C4-2B (cell line): ENCODE results near the gene IMMT.

ENCODE experiments used
- ZFX ChIP-seq: fragments of 450-650 bp; IDR thresholded peaks from 2 replicates; pipeline ENCODE4 v1.6.1; 2017
- TF ChIP-seq, protein P1 (sequence below): fragments of 450-650 bp; conservative IDR thresholded peaks from 2 replicates; pipeline ENCODE4 v1.5.1; 2017; ENCODE audit warnings: mild to moderate bottlenecking

DNA sequence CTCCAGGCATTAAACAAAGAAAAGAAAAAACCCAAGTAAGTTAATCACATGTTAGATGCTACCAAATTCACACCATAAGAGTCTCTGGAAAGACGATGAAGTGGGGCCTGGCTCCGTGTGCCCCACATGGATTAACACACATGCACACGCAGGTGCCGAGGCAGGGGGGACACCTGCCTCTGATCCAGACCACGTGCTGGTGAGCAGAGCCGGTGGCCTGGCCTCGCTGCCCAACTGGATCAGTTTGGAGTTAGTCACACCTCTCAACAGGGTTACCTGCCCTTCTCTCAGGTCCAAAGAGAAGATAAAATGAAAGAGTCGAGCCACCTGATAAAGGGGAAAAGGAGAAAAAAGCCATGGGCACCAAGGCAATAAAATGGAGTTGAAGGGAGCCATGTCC, 44.5 kb upstream of the IMMT start:
- TF ChIP-seq, protein P1, sequence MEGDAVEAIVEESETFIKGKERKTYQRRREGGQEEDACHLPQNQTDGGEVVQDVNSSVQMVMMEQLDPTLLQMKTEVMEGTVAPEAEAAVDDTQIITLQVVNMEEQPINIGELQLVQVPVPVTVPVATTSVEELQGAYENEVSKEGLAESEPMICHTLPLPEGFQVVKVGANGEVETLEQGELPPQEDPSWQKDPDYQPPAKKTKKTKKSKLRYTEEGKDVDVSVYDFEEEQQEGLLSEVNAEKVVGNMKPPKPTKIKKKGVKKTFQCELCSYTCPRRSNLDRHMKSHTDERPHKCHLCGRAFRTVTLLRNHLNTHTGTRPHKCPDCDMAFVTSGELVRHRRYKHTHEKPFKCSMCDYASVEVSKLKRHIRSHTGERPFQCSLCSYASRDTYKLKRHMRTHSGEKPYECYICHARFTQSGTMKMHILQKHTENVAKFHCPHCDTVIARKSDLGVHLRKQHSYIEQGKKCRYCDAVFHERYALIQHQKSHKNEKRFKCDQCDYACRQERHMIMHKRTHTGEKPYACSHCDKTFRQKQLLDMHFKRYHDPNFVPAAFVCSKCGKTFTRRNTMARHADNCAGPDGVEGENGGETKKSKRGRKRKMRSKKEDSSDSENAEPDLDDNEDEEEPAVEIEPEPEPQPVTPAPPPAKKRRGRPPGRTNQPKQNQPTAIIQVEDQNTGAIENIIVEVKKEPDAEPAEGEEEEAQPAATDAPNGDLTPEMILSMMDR, result no peak
- TF ChIP-seq ZFX, result no peak
